ENCODE results near the gene GLRA1. TPM values are rescaled to one million over a fixed set of nuclear protein-coding genes. Genes with fewer than 3 reads are reported as not detected.

The GLRA1 gene
- total RNA-seq, 1 donor from 2014 or later, result 0.22 TPM

DNA sequence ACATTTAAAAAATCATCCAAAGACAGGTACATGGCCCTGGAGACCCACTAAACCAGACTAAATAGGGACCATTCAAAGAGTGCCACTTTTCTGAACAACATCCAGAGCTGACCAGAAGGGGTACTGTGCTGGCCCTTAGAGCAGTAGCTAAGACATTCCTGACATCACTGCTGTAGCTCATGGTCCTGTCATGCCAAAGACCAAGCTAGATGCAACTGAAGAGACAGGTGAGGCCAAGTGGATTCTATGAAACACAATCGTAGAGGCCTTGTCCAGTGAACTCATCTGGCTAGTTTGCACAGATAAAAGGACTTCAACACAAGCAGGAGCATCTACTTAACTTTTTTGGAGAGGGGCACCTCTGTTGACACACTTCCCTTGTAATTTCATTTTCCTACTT, 109.6 kb downstream of the GLRA1 start:
- no peak for DNase-seq
- Mint-ChIP-seq H3K36me3 (ENCODE audit: unreplicated experiment) (peaks cover 5% of the 10 kb centered on the region), H3K4me3 (ENCODE audit: unreplicated experiment) (no peak overlapping the region), H3K4me1 (ENCODE audit: low read depth, unreplicated experiment) (peaks cover 3% of the 10 kb centered on the region), H3K9me3 (ENCODE audit: unreplicated experiment) (no peaks in the 10 kb centered on the region), H3K27ac (ENCODE audit: unreplicated experiment) (no peak overlapping the region), H3K27me3 (ENCODE audit: unreplicated experiment) (no peaks in the 10 kb centered on the region)
- TF ChIP-seq CTCF (IDR thresholded peaks at IDR 0.05; ENCODE audit: partially characterized antibody, unreplicated experiment), result no peak

GRCh38 chr5:151812757-151813309, 111.8 kb downstream of the GLRA1 start:
- no peak overlapping the region for H3K4me3 Mint-ChIP-seq (ENCODE audit: unreplicated experiment)
- no peak for TF ChIP-seq CTCF (IDR thresholded peaks at IDR 0.05; ENCODE audit: partially characterized antibody, unreplicated experiment)
- peaks cover 5% of the 10 kb centered on the region for H3K36me3 Mint-ChIP-seq (ENCODE audit: unreplicated experiment)
- no peaks in the 10 kb centered on the region for H3K27me3 Mint-ChIP-seq (ENCODE audit: unreplicated experiment)
- H3K9me3 Mint-ChIP-seq (ENCODE audit: unreplicated experiment), result no peaks in the 10 kb centered on the region
- no peak for DNase-seq
- no peak overlapping the region for H3K27ac Mint-ChIP-seq (ENCODE audit: unreplicated experiment)
- no peaks in the 10 kb centered on the region for H3K4me1 Mint-ChIP-seq (ENCODE audit: low read depth, unreplicated experiment)

- Mint-ChIP-seq H3K9me3 (ENCODE audit: unreplicated experiment) (no peaks in the 10 kb centered on the region), H3K4me1 (ENCODE audit: low read depth, unreplicated experiment) (no peaks in the 10 kb centered on the region), H3K27ac (ENCODE audit: unreplicated experiment) (no peak overlapping the region), H3K27me3 (ENCODE audit: unreplicated experiment) (no peaks in the 10 kb centered on the region), H3K4me3 (ENCODE audit: unreplicated experiment) (no peak overlapping the region), H3K36me3 (ENCODE audit: unreplicated experiment) (peaks cover 5% of the 10 kb centered on the region)
- TF ChIP-seq CTCF (IDR thresholded peaks at IDR 0.05; ENCODE audit: partially characterized antibody, unreplicated experiment), result no peak
- no peak for DNase-seq
Measured at GRCh38 chr5:151811593-151812321, 112.9 kb downstream of the GLRA1 start.

- no peaks in the 10 kb centered on the region for H3K27me3 Mint-ChIP-seq (ENCODE audit: unreplicated experiment)
- no peaks in the 10 kb centered on the region for H3K9me3 Mint-ChIP-seq (ENCODE audit: unreplicated experiment)
- H3K4me3 Mint-ChIP-seq (ENCODE audit: unreplicated experiment), result no peak overlapping the region
- H3K4me1 Mint-ChIP-seq (ENCODE audit: low read depth, unreplicated experiment), result no peaks in the 10 kb centered on the region
- no peak for TF ChIP-seq CTCF (IDR thresholded peaks at IDR 0.05; ENCODE audit: partially characterized antibody, unreplicated experiment)
- DNase-seq, result no peak
- peaks cover 5% of the 10 kb centered on the region for H3K36me3 Mint-ChIP-seq (ENCODE audit: unreplicated experiment)
- H3K27ac Mint-ChIP-seq (ENCODE audit: unreplicated experiment), result no peak overlapping the region
Measured at GRCh38 chr5:151810897-151811296, 113.8 kb downstream of the GLRA1 start.

- no peak for TF ChIP-seq CTCF (IDR thresholded peaks at IDR 0.05; ENCODE audit: partially characterized antibody, unreplicated experiment)
Measured at GRCh38 chr5:151810449-151810848, 114.2 kb downstream of the GLRA1 start.

More at GRCh38 chr5:151810449-151810848, 114.2 kb downstream of the GLRA1 start:
- Mint-ChIP-seq H3K4me3 (ENCODE audit: unreplicated experiment) (no peak overlapping the region), H3K4me1 (ENCODE audit: low read depth, unreplicated experiment) (no peaks in the 10 kb centered on the region), H3K9me3 (ENCODE audit: unreplicated experiment) (no peaks in the 10 kb centered on the region), H3K27ac (ENCODE audit: unreplicated experiment) (no peak overlapping the region), H3K27me3 (ENCODE audit: unreplicated experiment) (no peaks in the 10 kb centered on the region), H3K36me3 (ENCODE audit: unreplicated experiment) (peaks cover 5% of the 10 kb centered on the region)
- DNase-seq, result no peak

Measured in glutamatergic neuron (in vitro differentiated cells).